Colonic mucosa (tissue), 4 donors: ENCODE results near the gene DIPK1B. TPM values are rescaled to one million over a fixed set of nuclear protein-coding genes. Genes with fewer than 3 reads are reported as not detected.

Source experiments
- DNase-seq: peaks from one replicate; pipeline ENCODE4 v3.0.0-alpha.2; 2020
- H3K27ac ChIP-seq: fragments of 200-600 bp; one replicate; pipeline ENCODE4 v1.8.0; 2021
- H3K27me3 ChIP-seq: fragments of 200-600 bp; one replicate; pipeline ENCODE4 v1.8.0; 2021
- H3K36me3 ChIP-seq: fragments of 200-600 bp; one replicate; pipeline ENCODE4 v1.8.0; 2021
- H3K4me1 ChIP-seq: fragments of 200-600 bp; one replicate; pipeline ENCODE4 v1.8.0; 2021; ENCODE audit warnings: mild to moderate bottlenecking
- H3K4me3 ChIP-seq: fragments of 200-600 bp; one replicate; pipeline ENCODE4 v1.8.0; 2021
- H3K9ac ChIP-seq, 2 donors: one replicate each; pipeline ENCODE4 v1.7.0; 2013; ENCODE audit warnings: control low read depth in 2 of 2, low read depth in 2 of 2, low read length in 2 of 2
- H3K9me3 ChIP-seq: fragments of 200-600 bp; one replicate; pipeline ENCODE4 v1.8.0; 2021
- intact Hi-C: fragments of 100-400 bp; cut with DNase I; formaldehyde crosslinking; loops from one replicate; pipeline ENCODE4 v1.14.1; 2022
- total RNA-seq, 2 donors: library from RNA; stranded (reverse); fragmentation: NEBNext Ultra II Directional in 1 of 2; extraction: Animal tissue kit (Norgen Biotek cat#: 25700) in 1 of 2; gene quantifications; one replicate each; pipeline ENCODE4 v1.2.1, GENCODE V29; 2021
- TF ChIP-seq, protein P1 (sequence below): fragments of 200-600 bp; IDR thresholded peaks from one replicate; pipeline ENCODE4 v1.8.0; 2022; ENCODE audit warnings: antibody characterized with exemption, mild to moderate bottlenecking
- donor health status: healthy.
- donor health status: DM: no; HTN: no; CAD: no.
- donor health status: DM: no; HTN: no; CAD: no.

Gene DIPK1B
- total RNA-seq, 2 donors from 2014 or later: 0.82 to 2.8 TPM

DNA sequence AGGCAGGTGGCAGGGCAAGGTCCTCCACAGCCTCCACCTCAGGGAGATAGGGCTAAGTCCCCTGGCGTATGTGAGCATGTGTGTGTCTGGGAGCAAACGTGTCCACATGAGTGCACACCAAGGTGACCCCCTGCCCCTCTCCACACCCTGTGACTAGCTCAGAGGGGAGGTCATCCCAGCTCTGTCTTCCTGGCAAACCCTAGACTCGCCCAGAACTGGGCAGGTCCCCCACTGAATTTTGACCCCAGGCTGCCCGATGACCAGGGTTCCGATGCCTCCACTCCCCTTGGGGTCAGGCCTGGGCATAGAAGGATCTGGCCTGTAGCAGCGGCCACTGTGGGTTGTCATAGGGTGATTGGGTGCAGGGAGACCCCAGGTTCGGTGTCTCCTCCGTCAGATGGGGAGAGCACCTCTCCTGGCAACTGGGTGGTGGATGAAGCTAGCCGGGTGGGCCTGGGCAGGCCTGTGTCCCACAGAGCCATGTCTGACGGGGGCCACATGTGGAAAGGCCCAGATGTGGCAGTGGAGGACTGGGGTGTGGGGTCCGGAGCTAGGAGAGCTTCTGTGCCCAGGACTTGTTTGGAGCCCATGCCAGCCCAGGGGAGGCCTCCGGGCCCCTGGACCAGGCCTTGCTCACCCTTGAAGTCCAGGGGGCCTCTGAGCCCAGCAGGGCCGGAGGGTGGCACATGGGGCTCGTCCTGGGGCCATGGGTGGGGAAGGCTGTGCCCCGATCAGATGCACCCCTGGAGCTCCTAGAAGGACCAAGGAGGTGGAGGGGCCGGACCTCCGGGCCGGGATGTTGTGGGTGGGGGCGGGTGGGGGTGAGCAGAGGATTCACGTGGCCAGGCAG is 6.2 kb downstream of the DIPK1B start:
- Histone ChIP-seq H3K9ac (no peak overlapping the region), H3K36me3 (peaks cover under 1% of the 10 kb centered on the region), H3K4me1 (no peaks in the 10 kb centered on the region), H3K9me3 (no peaks in the 10 kb centered on the region), H3K27me3 (peaks cover 3% of the 10 kb centered on the region), H3K27ac (no peak overlapping the region), H3K4me3 (no peak overlapping the region)
- intact Hi-C loops: no loop called here
- TF ChIP-seq, protein P1, sequence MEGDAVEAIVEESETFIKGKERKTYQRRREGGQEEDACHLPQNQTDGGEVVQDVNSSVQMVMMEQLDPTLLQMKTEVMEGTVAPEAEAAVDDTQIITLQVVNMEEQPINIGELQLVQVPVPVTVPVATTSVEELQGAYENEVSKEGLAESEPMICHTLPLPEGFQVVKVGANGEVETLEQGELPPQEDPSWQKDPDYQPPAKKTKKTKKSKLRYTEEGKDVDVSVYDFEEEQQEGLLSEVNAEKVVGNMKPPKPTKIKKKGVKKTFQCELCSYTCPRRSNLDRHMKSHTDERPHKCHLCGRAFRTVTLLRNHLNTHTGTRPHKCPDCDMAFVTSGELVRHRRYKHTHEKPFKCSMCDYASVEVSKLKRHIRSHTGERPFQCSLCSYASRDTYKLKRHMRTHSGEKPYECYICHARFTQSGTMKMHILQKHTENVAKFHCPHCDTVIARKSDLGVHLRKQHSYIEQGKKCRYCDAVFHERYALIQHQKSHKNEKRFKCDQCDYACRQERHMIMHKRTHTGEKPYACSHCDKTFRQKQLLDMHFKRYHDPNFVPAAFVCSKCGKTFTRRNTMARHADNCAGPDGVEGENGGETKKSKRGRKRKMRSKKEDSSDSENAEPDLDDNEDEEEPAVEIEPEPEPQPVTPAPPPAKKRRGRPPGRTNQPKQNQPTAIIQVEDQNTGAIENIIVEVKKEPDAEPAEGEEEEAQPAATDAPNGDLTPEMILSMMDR: no peak
- no peak for DNase-seq

DNA sequence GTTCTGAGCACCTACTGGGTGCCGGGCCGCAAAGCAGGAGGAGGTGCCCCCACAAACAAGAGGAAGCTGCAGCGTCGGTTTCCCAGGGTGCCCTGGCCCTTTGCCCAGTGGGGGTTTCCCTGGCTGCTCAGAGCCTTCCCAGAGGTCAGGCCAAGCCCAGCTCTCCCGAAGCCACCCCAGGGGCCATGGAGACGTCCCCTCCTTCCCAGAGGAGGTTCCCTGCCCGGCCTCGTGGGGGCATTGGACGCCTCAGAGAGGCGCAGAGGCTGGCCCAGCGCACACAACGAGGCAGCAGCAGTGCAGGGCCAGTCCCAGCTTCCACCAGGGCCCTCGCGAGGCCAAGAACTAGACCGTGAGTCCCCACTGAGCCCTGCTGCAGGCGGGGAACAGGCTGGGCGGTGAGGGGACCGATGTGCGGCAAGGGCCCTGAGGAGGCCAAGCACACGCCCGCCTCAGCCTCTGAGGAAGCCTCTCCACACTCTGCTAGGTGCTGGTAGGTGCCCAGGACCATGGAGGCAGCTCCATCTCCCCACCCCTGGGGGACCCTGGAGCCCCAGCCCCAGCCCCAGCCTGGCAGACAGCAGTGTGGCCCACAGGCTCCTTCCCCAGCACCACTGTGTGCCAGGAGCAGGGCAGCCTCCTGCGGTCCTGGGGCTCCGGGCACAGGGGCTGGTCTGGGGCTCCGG is 7.0 kb downstream of the DIPK1B start:
- Histone ChIP-seq H3K36me3 (peaks cover 6% of the 10 kb centered on the region), H3K9ac (no peak overlapping the region), H3K9me3 (no peaks in the 10 kb centered on the region), H3K4me3 (no peak overlapping the region), H3K4me1 (no peaks in the 10 kb centered on the region), H3K27ac (no peak overlapping the region), H3K27me3 (no peaks in the 10 kb centered on the region)
- TF ChIP-seq, protein P1: no peak
- intact Hi-C loops: no loop called here
- no peak for DNase-seq

DNA sequence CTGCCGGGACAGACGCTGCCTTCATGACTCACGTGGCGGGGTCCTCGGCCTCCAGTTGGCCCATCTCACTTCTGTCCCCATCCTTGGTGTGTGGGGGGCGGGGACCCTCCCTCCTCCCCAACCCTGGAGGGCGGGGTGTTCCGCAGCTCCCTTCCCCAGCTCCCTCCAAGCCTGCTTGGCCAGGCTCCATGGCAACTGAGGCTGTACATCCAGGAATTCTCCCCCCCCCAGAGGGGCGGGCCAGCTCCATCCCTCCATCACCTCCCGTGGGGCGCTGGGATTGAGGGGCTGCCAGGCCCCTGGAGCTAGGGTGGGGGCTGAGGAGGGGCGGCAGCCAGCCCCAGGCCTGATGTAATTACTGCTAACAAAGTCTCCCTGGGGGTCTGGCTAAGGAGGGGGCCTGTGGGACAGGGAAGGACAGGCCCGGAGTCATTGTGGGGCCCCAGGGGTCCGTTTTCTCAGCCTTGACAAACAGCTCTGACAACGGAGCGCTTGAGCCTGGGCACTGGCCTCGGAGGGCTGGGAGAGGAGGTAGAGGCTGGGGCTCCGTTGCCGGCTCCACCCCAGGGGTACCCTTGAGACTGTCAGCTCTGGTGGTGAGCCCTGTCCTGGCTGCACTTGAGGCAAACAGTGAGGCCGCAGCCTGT is 8.0 kb downstream of the DIPK1B start:
- no peaks in the 10 kb centered on the region for H3K9me3 ChIP-seq
- no peak overlapping the region for H3K27ac ChIP-seq
- peaks cover 6% of the 10 kb centered on the region for H3K36me3 ChIP-seq
- no peak overlapping the region for H3K9ac ChIP-seq
- no peak for DNase-seq
- no peaks in the 10 kb centered on the region for H3K4me1 ChIP-seq
- H3K4me3 ChIP-seq: no peak overlapping the region
- TF ChIP-seq, protein P1: no peak
- intact Hi-C loops: no loop called here
- no peaks in the 10 kb centered on the region for H3K27me3 ChIP-seq

DNA sequence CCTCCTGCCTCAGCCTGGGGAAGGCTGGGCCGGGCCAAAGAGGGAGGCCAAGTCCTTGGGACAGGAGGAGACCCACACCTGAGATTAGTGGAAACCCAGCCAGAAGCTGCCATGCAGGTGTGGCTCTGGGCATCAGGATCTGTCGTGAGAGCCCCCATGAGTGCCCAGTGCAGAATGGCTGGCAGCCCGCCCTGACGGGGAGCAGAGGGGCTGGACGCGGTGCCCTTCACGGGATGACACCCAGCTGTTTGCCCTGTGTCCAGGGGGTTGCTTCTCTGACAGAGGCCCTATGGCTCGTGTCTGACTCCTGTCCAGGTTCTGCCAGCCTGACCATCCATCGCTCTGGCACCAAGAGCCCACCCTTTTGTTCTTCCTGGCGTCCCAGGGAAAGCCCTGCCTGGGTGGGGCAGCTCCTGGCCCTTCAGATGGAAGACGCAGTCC is 8.5 kb downstream of the DIPK1B start:
- Histone ChIP-seq H3K9me3 (no peaks in the 10 kb centered on the region), H3K27me3 (no peaks in the 10 kb centered on the region), H3K9ac (no peak overlapping the region), H3K4me1 (peaks cover under 1% of the 10 kb centered on the region), H3K36me3 (peaks cover 6% of the 10 kb centered on the region), H3K4me3 (no peak overlapping the region), H3K27ac (no peak overlapping the region)
- no peak for DNase-seq
- TF ChIP-seq, protein P1: no peak
- intact Hi-C loops: no loop called here

DNA sequence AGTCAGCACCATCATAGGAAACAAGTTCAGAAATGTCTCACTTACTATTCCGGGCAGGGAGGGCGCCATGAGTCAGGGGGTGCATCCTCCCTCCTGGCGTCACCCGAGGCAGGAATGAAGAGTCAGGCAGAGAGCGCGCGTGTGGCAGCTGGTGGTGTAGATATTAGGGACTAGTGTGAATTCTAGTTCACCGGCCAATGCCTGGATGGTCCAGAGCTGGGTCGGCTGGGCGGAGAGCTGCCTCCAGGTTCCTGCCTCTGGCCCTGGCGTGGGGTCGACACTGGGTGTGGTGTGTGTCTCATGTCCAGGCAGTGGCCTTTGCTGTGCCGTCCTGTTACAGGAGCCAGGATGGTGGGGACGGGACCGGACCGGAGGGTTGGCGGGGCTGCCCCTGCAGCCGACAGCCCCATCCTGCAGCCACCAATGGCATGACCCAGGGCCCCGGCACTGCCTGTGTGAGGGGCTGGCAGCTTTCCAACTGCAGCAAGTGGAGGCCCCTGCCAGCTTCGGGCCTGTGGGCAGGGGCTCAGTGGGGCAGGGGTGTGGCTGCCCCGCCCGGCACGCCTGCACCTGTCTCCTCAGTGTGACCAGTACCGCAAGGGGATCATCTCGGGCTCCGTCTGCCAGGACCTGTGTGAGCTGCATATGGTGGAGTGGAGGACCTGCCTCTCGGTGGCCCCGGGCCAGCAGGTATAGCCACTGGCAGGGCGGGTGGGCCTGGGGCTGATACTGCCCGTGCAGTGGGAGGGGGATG is 9.1 kb downstream of the DIPK1B start:
- Histone ChIP-seq H3K9ac (no peak overlapping the region), H3K4me1 (peaks cover 6% of the 10 kb centered on the region), H3K9me3 (no peaks in the 10 kb centered on the region), H3K36me3 (peaks cover 6% of the 10 kb centered on the region), H3K4me3 (no peak overlapping the region), H3K27me3 (no peaks in the 10 kb centered on the region), H3K27ac (no peak overlapping the region)
- intact Hi-C loops: no loop called here
- TF ChIP-seq, protein P1: no peak
- no peak for DNase-seq
